GM12874 (cell line): ENCODE data around the gene MGST3.

Source experiments
- TF ChIP-seq, protein P1 (sequence below): IDR thresholded peaks from 2 replicates; pipeline ENCODE4 v1.5.1; 2011; ENCODE audit warnings: low read depth, mild to moderate bottlenecking, control low read depth, low read length, moderate library complexity; ENCODE audit not compliant: insufficient read depth

The MGST3 gene

DNA sequence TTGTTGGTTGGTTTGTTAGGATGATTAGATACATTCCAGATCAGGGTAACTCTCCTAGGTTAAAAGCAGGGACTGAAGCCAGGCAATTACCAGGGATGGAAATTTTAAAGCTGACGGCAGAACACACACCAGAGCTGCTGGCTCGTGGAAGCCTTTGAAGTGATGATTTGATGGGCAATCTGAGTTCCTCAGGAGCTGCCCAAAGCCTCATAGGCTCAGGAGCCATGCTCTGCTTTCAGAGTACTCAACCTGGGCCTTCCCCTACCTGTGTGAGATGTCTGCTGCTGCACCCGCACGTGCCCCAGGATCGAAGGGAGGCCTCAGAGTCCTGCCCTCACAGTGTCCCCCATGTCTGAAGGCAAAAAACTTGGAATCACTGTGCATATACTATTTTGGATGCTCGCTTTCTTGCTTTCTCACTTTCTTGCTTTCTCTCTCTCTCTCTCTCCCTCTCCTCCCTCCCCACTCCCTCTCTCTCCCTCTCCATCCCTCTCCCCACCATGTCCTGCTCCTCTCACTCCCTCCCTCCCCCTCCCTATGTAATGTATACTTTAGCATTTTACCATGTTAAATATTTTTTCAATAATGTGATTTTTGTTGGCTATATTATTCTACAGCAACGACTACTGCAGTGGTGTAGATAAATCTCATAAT, 18.0 kb downstream of the MGST3 start:
- TF ChIP-seq, protein P1, sequence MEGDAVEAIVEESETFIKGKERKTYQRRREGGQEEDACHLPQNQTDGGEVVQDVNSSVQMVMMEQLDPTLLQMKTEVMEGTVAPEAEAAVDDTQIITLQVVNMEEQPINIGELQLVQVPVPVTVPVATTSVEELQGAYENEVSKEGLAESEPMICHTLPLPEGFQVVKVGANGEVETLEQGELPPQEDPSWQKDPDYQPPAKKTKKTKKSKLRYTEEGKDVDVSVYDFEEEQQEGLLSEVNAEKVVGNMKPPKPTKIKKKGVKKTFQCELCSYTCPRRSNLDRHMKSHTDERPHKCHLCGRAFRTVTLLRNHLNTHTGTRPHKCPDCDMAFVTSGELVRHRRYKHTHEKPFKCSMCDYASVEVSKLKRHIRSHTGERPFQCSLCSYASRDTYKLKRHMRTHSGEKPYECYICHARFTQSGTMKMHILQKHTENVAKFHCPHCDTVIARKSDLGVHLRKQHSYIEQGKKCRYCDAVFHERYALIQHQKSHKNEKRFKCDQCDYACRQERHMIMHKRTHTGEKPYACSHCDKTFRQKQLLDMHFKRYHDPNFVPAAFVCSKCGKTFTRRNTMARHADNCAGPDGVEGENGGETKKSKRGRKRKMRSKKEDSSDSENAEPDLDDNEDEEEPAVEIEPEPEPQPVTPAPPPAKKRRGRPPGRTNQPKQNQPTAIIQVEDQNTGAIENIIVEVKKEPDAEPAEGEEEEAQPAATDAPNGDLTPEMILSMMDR: no peak

DNA sequence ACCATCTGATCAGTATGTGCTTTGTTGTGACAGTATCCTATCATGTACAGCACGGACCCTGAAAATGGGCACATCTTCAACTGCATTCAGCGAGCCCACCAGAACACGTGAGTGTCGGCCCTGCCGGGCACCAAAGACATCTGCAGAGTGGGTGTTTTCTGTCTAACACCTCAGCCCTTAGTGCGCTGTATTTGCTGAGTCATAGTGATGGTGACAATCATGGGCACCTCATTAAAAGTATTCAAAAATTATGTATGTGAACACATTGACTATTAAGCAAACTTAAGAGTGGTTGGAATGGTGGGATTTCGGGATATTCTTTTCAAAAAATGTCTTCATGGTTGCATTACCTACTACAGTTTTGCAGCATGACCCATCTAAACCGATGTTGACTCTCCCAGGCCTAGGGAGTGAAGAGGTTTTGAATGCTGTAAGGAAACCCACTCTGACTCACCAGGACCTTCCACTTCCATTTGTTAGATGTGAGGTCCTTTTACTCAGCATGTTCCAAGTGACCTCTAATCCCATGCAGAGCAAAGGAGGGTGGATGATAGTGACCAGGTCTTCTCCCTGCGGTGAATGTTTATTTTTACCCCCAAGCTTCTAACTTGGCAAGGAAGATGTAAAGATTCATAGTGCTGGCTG, 20.1 kb downstream of the MGST3 start:
- TF ChIP-seq, protein P1: no peak

DNA sequence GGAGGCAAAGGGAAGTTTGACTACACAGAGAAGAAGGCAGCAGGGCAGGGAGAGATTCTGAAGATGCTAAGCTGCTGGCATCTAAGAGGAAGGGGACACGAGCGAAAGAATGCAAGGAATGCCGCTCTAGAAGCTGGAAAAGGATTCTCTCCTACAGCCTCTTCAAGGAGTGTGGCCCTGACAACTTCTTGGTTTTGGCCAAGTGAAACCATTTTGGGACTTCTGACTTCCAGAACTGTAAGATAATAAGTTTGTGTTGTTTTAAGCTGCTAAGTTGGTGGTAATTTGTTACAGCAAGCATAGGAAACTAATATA, 28.5 kb downstream of the MGST3 start:
- TF ChIP-seq, protein P1: no peak

DNA sequence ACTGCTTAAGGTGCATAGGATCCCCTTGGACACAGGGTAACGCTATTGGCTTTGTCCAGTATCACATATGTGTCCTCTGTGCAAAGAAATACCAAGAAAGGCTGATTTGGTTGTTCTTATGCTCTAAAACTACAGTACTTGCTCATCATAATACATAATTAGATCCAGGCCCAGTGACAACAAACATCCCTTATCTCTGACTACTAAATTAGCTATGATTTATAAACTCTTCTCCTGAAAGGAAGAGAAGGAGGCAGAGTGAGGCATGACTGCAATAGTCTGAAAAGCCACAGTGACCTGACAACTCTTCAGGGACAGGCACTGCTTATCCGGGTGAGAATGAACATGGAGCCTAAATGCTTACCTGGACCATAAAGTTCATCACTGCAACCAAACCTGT, 30.7 kb downstream of the MGST3 start:
- TF ChIP-seq, protein P1: no peak

DNA sequence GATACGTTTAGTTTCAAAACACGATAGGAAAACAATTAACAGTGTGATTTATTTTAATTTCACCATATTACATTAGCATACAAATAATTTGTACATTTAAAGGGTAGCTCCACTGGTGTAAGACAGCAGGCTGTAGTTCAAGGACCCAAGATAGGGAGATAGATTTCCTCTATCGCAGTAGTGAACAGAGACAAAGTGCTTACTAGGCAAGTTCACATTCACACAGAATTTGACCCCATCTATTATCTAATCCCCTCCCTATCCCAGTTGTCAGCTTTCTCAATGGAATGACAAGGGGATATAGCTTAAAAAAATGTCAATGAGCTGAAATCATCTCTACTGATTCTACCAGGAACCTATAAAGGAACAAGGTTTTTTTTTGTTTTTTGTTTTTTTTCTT, 31.2 kb downstream of the MGST3 start:
- TF ChIP-seq, protein P1: no peak

DNA sequence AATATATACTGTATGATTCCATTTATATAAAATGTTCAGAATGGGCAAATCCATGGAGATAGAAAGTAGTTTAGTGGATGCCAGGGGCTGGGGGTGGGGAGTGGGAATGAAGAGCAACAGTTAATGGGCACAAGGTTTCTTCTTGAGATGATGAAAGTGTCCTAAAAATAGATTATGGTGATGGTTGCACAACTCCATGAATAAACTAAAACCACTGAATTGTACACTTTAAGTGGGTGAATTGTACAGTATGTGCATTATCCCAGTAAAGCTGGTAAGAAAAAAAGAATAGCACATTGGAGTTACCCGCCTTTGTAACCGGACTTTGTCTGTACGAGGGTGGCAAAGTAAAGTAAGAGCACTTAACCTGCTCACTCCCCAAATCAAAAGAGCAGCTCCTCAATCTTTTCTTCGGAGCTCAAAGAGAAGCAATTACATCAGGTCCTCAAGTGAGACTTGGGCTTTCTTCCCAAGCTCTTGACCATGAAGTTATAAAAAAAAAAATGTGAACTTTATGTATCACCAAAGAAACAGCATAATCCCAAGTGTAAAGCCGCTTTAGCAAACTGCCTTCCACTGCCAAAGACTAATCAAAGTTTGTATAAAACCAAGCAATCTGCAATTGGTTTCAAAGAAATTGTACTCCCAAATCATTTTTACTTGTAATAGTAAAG, 35.3 kb downstream of the MGST3 start:
- TF ChIP-seq, protein P1: no peak

DNA sequence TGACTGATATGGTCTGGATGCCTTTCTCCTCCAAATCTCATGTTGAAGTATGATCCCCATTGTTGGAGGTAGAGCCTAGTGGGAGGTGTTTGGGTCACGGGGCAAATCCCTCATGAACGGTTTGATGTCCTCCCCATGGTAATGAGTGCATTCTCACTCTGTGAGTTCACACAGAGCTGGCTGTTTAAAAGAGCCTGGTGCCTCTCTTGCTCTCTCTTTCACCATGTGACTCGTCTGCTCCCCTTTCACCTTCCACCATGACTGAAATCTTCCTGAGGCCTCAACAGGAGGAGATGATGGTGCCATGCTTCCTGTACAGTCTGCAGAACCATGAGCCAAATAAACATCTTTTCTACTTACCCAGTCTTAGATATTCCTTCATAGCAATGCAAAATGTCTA, 37.1 kb downstream of the MGST3 start:
- TF ChIP-seq, protein P1: no peak
